Astrocyte of the spinal cord (primary cell): ENCODE data around the gene EXD3.
A peak's percentile ranks its signal among the peaks of the same experiment; 100 is the strongest.

Experiments
- DNase-seq: peaks from one replicate; pipeline ENCODE4 v3.0.0; 2011; ENCODE audit warnings: low read depth, low spot score
- H3K4me3 ChIP-seq: 2 replicates; pipeline ENCODE4 v1.5.1; 2011; ENCODE audit warnings: low read depth, mild to moderate bottlenecking, low read length, moderate library complexity
- CTCF ChIP-seq: IDR thresholded peaks from 2 replicates; pipeline ENCODE4 v1.5.1; 2012; ENCODE audit warnings: low read depth, mild to moderate bottlenecking, low read length, inconsistent platforms
- in situ Hi-C: cut with HindIII; loops from 2 replicates; pipeline ENCODE4 v1.10.0; 2017; ENCODE audit warnings: low sequenced_read_pairs

EXD3 gene

GRCh38 chr9:137449081-137449844 is 26.3 kb upstream of the EXD3 start:
- no peak for DNase-seq
- no peak for TF ChIP-seq CTCF

GRCh38 chr9:137448602-137448962 is 25.6 kb upstream of the EXD3 start:
- in situ Hi-C loops: no loop called here
- H3K4me3 ChIP-seq: no peak overlapping the region
- DNase-seq: no peak
- no peak for TF ChIP-seq CTCF

More at GRCh38 chr9:137449081-137449844, 26.3 kb upstream of the EXD3 start:
- H3K4me3 ChIP-seq: no peak overlapping the region
- in situ Hi-C loops: no loop called here

- in situ Hi-C loops: no loop called here
- TF ChIP-seq CTCF: no peak
- H3K4me3 ChIP-seq: no peak overlapping the region
- no peak for DNase-seq
Observed at GRCh38 chr9:137447722-137448601, 25.0 kb upstream of the EXD3 start.

- H3K4me3 ChIP-seq: no peak overlapping the region
- in situ Hi-C loops: no loop called here
- DNase-seq: no peak
- TF ChIP-seq CTCF: no peak
Observed at GRCh38 chr9:137446851-137447471, 24.0 kb upstream of the EXD3 start.

- H3K4me3 ChIP-seq: no peak overlapping the region
- in situ Hi-C loops: no loop called here
- no peak for DNase-seq
- TF ChIP-seq CTCF: no peak
Observed at GRCh38 chr9:137445930-137446431, 23.0 kb upstream of the EXD3 start.

GRCh38 chr9:137445275-137445807 is 22.4 kb upstream of the EXD3 start:
- TF ChIP-seq CTCF: peak; percentile 88
- in situ Hi-C loops: no loop called here
- peak; percentile 75 for DNase-seq
- H3K4me3 ChIP-seq: no peak overlapping the region
